ENCODE data around the gene CFAP77. TPM values are rescaled to one million over a fixed set of nuclear protein-coding genes. Genes with fewer than 3 reads are reported as not detected.

Gene CFAP77
- polyA plus RNA-seq, 4 donors: not detected

DNA sequence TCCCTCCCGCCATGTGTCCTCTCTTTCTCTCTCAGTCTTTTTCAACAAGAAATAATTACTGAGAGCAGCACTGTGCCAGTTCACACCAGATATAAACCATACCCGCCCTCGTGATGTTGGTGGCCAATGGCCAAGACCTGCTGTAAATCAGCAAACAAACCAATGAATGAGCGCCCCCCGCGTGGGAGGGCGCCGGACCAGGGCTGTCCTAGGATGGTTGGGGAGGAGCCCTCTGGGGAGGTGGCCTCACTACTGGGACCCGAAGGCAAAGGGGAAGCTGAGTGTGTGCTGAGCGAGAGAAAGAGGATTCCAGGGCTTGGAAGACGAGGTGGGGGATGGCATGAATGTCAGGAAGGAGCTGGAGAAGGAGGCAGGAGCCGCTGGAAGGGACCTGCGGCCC is 121.2 kb downstream of the CFAP77 start:
- DNase-seq: no peak
- H3K36me3 ChIP-seq (ENCODE audit: control insufficient read depth in 3 of 3, insufficient read depth in 2 of 3, low read depth in 1 of 3, low read length in 3 of 3): no peaks in the 10 kb centered on the region

DNA sequence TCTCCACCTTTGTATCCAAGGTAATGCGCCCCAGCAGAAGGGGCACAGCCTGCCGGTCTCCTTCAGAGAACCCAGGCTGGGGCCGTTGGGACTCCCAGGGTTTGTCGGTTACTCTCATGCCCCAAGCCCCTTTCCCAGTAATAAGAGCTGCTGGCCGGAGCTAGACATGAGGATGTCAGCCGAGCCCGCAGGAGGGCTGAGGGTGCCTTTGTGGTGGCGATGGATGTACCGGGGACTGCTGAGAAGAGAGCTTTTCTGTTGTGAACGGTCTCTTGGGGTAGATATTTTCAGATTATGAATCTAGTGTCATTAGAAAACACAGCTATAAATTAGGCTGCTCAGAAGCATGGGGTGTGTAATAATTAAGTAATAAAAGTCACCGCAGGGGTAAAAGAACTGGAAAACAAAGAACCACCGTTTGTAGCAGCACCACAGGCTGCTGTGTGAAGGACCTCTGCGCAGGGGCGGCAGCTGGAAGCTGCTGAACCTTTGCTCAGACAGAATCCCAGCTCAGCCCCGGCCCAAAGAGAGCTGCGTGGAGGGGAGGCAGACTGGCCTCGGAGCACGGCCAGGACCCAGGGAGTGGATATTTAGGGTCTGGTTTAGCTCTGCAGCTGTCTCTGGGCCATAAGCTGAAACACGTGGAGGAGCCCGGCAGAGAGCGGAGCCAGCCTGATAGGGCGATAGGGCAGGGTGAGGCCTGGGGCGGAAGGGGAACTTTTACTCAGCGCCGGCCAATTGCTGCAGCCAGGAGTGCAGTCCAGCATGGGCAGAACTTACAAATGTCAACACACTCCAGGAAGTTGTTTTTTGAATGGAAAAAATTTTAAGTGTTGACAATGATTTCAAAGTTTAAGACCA is 121.9 kb downstream of the CFAP77 start:
- Histone ChIP-seq H3K9me3 (ENCODE audit: control insufficient read depth in 2 of 2, insufficient read depth in 1 of 2, low read depth in 1 of 2, low read length in 1 of 2) (peaks cover 0 to 18% of the 10 kb centered on the region in 2 donors), H3K36me3 (ENCODE audit: control insufficient read depth in 3 of 3, insufficient read depth in 2 of 3, low read depth in 1 of 3, low read length in 3 of 3) (no peaks in the 10 kb centered on the region), H3K4me3 (ENCODE audit: low read depth in 1 of 3, low read length in 3 of 3) (no peak overlapping the region), H3K27me3 (ENCODE audit: control insufficient read depth in 3 of 3, insufficient read depth in 3 of 3, low read length in 3 of 3) (peaks cover 0 to 17% (median 10%) of the 10 kb centered on the region in 3 donors), H3K4me1 (ENCODE audit: control insufficient read depth in 3 of 3, insufficient read depth in 2 of 3, low read depth in 1 of 3, low read length in 2 of 3) (no peaks in the 10 kb centered on the region), H3K27ac (ENCODE audit: low read depth in 1 of 3, low read length in 2 of 3) (no peak overlapping the region)
- FAIRE-seq (no peak), DNase-seq (no peak)
- 40 to 63% (median 51%) methylated on average over 25 of the region's 25 CpGs for WGBS, 3 donors

More for the DNA sequence above, 121.2 kb downstream of the CFAP77 start:
- no peak overlapping the region for H3K27ac ChIP-seq (ENCODE audit: low read depth in 1 of 3, low read length in 2 of 3)
- peaks cover 0 to 14% (median 10%) of the 10 kb centered on the region in 3 donors for H3K27me3 ChIP-seq (ENCODE audit: control insufficient read depth in 3 of 3, insufficient read depth in 3 of 3, low read length in 3 of 3)
- 16 to 29% (median 23%) methylated on average over 13 of the region's 13 CpGs for WGBS, 3 donors
- peaks cover 0 to 14% of the 10 kb centered on the region in 2 donors for H3K9me3 ChIP-seq (ENCODE audit: control insufficient read depth in 2 of 2, insufficient read depth in 1 of 2, low read depth in 1 of 2, low read length in 1 of 2)
- no peak overlapping the region for H3K4me3 ChIP-seq (ENCODE audit: low read depth in 1 of 3, low read length in 3 of 3)
- FAIRE-seq: no peak
- no peaks in the 10 kb centered on the region for H3K4me1 ChIP-seq (ENCODE audit: control insufficient read depth in 3 of 3, insufficient read depth in 2 of 3, low read depth in 1 of 3, low read length in 2 of 3)

DNA sequence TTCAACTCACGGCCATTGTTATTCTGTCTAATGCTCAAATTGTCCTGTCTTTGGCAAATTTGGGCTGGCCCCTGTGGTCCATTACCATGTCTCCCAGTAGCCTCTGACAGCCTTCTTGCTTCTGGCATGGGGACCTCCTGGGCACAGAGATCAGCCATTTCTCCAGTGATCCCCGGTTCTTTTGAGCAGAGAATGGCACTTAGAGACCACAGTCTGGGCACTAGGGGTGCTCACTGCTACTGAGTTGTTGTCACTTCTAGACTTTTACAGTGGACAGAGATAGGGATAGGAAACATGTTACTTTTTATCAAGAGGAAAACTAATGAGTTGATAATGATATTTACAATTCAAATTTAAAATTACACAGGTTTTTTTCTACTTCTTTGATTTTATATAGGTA is 124.8 kb downstream of the CFAP77 start:
- Histone ChIP-seq H3K4me3 (ENCODE audit: low read depth in 1 of 3, low read length in 3 of 3) (no peak overlapping the region), H3K4me1 (ENCODE audit: control insufficient read depth in 3 of 3, insufficient read depth in 2 of 3, low read depth in 1 of 3, low read length in 2 of 3) (peaks cover 0 to 7% (median 0%) of the 10 kb centered on the region in 3 donors), H3K9me3 (ENCODE audit: control insufficient read depth in 2 of 2, insufficient read depth in 1 of 2, low read depth in 1 of 2, low read length in 1 of 2) (peaks cover 0 to 18% of the 10 kb centered on the region in 2 donors), H3K27ac (ENCODE audit: low read depth in 1 of 3, low read length in 2 of 3) (no peak overlapping the region), H3K36me3 (ENCODE audit: control insufficient read depth in 3 of 3, insufficient read depth in 2 of 3, low read depth in 1 of 3, low read length in 3 of 3) (no peaks in the 10 kb centered on the region), H3K27me3 (ENCODE audit: control insufficient read depth in 3 of 3, insufficient read depth in 3 of 3, low read length in 3 of 3) (peaks cover 0 to 18% (median 12%) of the 10 kb centered on the region in 3 donors)
- no peak for DNase-seq
- no peak for FAIRE-seq
- WGBS, 3 donors: 80 to 93% (median 90%) methylated on average over 2 of the region's 2 CpGs

DNA sequence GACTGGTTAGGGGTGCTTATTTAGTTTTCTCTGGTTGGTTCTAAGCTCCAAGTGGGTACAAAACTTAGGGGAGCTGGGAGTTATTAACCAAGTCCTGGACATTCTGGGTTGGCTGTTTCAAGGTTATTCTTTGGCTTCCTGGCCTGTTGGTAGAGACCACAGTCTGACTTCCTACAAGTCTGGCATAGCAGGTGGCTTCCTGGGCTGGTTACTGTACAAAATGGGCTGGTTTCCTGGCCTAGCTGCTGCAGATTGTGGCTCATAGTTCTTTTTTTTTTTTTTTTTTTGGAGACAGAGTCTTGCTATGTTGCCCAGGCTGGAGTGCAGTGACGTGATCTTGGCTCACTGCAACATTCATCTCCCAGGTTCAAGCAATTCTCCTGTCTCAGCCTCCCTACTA is 126.1 kb downstream of the CFAP77 start:
- WGBS, 3 donors: 75 to 92% (median 82%) methylated on average over 1 of the region's 1 CpG
- Histone ChIP-seq H3K27me3 (ENCODE audit: control insufficient read depth in 3 of 3, insufficient read depth in 3 of 3, low read length in 3 of 3) (peaks cover 0 to 16% (median 12%) of the 10 kb centered on the region in 3 donors), H3K27ac (ENCODE audit: low read depth in 1 of 3, low read length in 2 of 3) (no peak overlapping the region), H3K4me1 (ENCODE audit: control insufficient read depth in 3 of 3, insufficient read depth in 2 of 3, low read depth in 1 of 3, low read length in 2 of 3) (peaks cover 0 to 7% (median 0%) of the 10 kb centered on the region in 3 donors), H3K4me3 (ENCODE audit: low read depth in 1 of 3, low read length in 3 of 3) (no peak overlapping the region), H3K36me3 (ENCODE audit: control insufficient read depth in 3 of 3, insufficient read depth in 2 of 3, low read depth in 1 of 3, low read length in 3 of 3) (no peaks in the 10 kb centered on the region), H3K9me3 (ENCODE audit: control insufficient read depth in 2 of 2, insufficient read depth in 1 of 2, low read depth in 1 of 2, low read length in 1 of 2) (peaks cover 0 to 18% of the 10 kb centered on the region in 2 donors)
- FAIRE-seq (no peak), DNase-seq (no peak)

DNA sequence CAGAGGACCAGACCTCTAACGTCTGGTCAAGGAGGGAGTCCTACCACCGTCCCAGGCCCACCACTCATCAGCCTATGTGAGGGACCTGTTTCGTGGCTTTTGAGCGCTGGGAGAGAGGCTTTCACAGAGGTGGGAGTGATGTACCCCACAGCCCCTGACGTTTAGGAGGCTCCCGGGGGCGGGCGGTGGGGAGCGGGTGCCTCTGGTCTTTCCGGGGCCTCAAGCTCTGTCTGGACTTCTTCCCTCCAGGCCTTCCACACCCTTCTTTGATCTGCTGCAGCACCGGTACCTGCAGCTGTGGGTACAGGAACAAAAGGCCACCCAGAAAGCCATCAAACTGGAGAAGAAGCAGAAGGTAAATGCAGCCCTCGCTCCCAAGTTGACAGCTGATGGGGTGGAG is 127.3 kb downstream of the CFAP77 start:
- Histone ChIP-seq H3K4me1 (ENCODE audit: control insufficient read depth in 3 of 3, insufficient read depth in 2 of 3, low read depth in 1 of 3, low read length in 2 of 3) (peaks cover 0 to 7% (median 0%) of the 10 kb centered on the region in 3 donors), H3K36me3 (ENCODE audit: control insufficient read depth in 3 of 3, insufficient read depth in 2 of 3, low read depth in 1 of 3, low read length in 3 of 3) (no peaks in the 10 kb centered on the region), H3K27me3 (ENCODE audit: control insufficient read depth in 3 of 3, insufficient read depth in 3 of 3, low read length in 3 of 3) (peaks cover 0 to 8% (median 8%) of the 10 kb centered on the region in 3 donors), H3K4me3 (ENCODE audit: low read depth in 1 of 3, low read length in 3 of 3) (no peak overlapping the region), H3K27ac (ENCODE audit: low read depth in 1 of 3, low read length in 2 of 3) (no peak overlapping the region), H3K9me3 (ENCODE audit: control insufficient read depth in 2 of 2, insufficient read depth in 1 of 2, low read depth in 1 of 2, low read length in 1 of 2) (peaks cover 0 to 18% of the 10 kb centered on the region in 2 donors)
- 84 to 87% (median 87%) methylated on average over 12 of the region's 12 CpGs for whole genome bisulfite sequencing, 3 donors
- DNase-seq: no peak
- FAIRE-seq: no peak

DNA sequence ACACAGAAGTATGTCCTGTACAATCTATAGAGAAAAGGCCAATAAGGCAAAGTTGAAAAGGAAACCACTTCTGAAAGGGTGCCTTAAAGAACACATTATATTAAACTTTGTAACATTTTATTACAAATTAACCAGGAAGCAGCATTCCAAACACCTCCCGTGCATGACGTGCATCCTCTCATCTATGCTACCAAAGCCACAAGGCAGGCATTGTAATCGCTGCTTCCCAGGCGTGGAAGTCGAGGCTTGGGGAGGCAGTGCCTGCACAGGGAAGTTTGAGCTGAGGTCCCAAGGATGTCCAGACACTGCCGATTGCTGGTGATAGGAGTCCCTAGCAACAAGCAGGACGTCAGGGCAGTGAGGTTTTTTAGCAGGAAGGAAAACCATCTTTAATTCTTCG is 128.1 kb downstream of the CFAP77 start:
- FAIRE-seq (no peak), DNase-seq (peak; percentile 51 to 64)
- Histone ChIP-seq H3K4me3 (ENCODE audit: low read depth in 1 of 3, low read length in 3 of 3) (no peak overlapping the region), H3K36me3 (ENCODE audit: control insufficient read depth in 3 of 3, insufficient read depth in 2 of 3, low read depth in 1 of 3, low read length in 3 of 3) (no peaks in the 10 kb centered on the region), H3K27ac (ENCODE audit: low read depth in 1 of 3, low read length in 2 of 3) (peak overlapping the region in 1 of 3 donors; percentile 33), H3K9me3 (ENCODE audit: control insufficient read depth in 2 of 2, insufficient read depth in 1 of 2, low read depth in 1 of 2, low read length in 1 of 2) (peaks cover 0 to 18% of the 10 kb centered on the region in 2 donors), H3K4me1 (ENCODE audit: control insufficient read depth in 3 of 3, insufficient read depth in 2 of 3, low read depth in 1 of 3, low read length in 2 of 3) (peaks cover 0 to 7% (median 0%) of the 10 kb centered on the region in 3 donors), H3K27me3 (ENCODE audit: control insufficient read depth in 3 of 3, insufficient read depth in 3 of 3, low read length in 3 of 3) (peaks cover 0 to 9% (median 2%) of the 10 kb centered on the region in 3 donors)
- WGBS, 3 donors: 15 to 46% (median 22%) methylated on average over 8 of the region's 8 CpGs

DNA sequence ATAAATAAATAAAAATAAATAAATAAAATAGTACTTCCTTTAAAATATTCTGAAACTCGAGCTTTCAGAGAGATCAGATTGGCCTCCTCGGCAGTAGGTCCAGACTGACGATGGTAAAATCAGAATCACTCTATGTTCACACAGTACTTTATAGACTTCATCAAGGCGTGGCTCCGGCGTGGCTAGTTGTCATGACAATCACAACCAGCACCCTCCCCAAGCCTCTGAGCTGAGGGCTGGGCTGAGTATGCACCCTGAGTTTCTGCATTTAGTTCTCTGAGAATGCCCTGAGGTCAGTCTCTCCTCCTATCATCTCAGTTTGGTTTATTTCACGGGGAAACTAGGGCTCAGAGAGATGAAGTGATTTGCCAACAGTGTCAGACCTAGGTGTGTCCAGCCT is 129.1 kb downstream of the CFAP77 start:
- DNase-seq: peak in 1 of 2 donors; percentile 24

DNA sequence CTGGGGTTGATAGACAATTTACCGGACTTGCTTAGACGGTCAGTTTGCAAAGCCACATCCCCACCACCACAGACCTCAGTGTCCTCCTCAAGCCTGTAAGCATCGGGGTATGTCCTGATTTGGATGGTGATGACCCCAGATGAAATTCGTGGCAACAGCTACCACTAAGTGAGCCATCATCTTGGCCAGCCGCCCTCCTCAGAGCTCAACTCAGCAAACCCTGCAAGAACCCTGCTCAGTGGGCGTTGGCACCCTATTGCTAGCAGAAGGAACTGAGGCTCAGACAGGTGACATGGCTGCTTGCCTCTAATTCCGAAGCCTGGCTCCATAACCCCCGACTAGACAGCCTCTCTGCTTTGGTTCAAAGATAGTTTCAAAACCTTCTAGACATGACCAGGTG is 131.0 kb downstream of the CFAP77 start:
- Histone ChIP-seq H3K27me3 (ENCODE audit: control insufficient read depth in 3 of 3, insufficient read depth in 3 of 3, low read length in 3 of 3) (peaks cover 0 to 36% (median 2%) of the 10 kb centered on the region in 3 donors), H3K27ac (ENCODE audit: low read depth in 1 of 3, low read length in 2 of 3) (no peak overlapping the region), H3K4me1 (ENCODE audit: control insufficient read depth in 3 of 3, insufficient read depth in 2 of 3, low read depth in 1 of 3, low read length in 2 of 3) (peaks cover 0 to 9% (median 0%) of the 10 kb centered on the region in 3 donors), H3K4me3 (ENCODE audit: low read depth in 1 of 3, low read length in 3 of 3) (no peak overlapping the region), H3K9me3 (ENCODE audit: control insufficient read depth in 2 of 2, insufficient read depth in 1 of 2, low read depth in 1 of 2, low read length in 1 of 2) (peaks cover 0 to 5% of the 10 kb centered on the region in 2 donors), H3K36me3 (ENCODE audit: control insufficient read depth in 3 of 3, insufficient read depth in 2 of 3, low read depth in 1 of 3, low read length in 3 of 3) (no peaks in the 10 kb centered on the region)
- FAIRE-seq (no peak), DNase-seq (no peak)
- 86 to 89% (median 89%) methylated on average over 8 of the region's 8 CpGs for WGBS, 3 donors

More for the DNA sequence above, 129.1 kb downstream of the CFAP77 start:
- H3K9me3 ChIP-seq (ENCODE audit: control insufficient read depth in 2 of 2, insufficient read depth in 1 of 2, low read depth in 1 of 2, low read length in 1 of 2): peaks cover 0 to 14% of the 10 kb centered on the region in 2 donors
- H3K4me1 ChIP-seq (ENCODE audit: control insufficient read depth in 3 of 3, insufficient read depth in 2 of 3, low read depth in 1 of 3, low read length in 2 of 3): peaks cover 0 to 7% (median 0%) of the 10 kb centered on the region in 3 donors
- H3K27ac ChIP-seq (ENCODE audit: low read depth in 1 of 3, low read length in 2 of 3): no peak overlapping the region
- H3K36me3 ChIP-seq (ENCODE audit: control insufficient read depth in 3 of 3, insufficient read depth in 2 of 3, low read depth in 1 of 3, low read length in 3 of 3): no peaks in the 10 kb centered on the region
- no peak for FAIRE-seq
- peaks cover 0 to 18% (median 2%) of the 10 kb centered on the region in 3 donors for H3K27me3 ChIP-seq (ENCODE audit: control insufficient read depth in 3 of 3, insufficient read depth in 3 of 3, low read length in 3 of 3)
- no peak overlapping the region for H3K4me3 ChIP-seq (ENCODE audit: low read depth in 1 of 3, low read length in 3 of 3)
- 52 to 66% (median 59%) methylated on average over 7 of the region's 7 CpGs for WGBS, 3 donors
